ENCODE results near the gene SQSTM1. TPM values are rescaled to one million over a fixed set of nuclear protein-coding genes. Genes with fewer than 3 reads are reported as not detected.
A peak's percentile ranks its signal among the peaks of the same experiment; 100 is the strongest.

Gene SQSTM1
- total and polyA plus RNA-seq, 3 experiments from 2014 or later, result 158 to 212 (median 179) TPM

DNA sequence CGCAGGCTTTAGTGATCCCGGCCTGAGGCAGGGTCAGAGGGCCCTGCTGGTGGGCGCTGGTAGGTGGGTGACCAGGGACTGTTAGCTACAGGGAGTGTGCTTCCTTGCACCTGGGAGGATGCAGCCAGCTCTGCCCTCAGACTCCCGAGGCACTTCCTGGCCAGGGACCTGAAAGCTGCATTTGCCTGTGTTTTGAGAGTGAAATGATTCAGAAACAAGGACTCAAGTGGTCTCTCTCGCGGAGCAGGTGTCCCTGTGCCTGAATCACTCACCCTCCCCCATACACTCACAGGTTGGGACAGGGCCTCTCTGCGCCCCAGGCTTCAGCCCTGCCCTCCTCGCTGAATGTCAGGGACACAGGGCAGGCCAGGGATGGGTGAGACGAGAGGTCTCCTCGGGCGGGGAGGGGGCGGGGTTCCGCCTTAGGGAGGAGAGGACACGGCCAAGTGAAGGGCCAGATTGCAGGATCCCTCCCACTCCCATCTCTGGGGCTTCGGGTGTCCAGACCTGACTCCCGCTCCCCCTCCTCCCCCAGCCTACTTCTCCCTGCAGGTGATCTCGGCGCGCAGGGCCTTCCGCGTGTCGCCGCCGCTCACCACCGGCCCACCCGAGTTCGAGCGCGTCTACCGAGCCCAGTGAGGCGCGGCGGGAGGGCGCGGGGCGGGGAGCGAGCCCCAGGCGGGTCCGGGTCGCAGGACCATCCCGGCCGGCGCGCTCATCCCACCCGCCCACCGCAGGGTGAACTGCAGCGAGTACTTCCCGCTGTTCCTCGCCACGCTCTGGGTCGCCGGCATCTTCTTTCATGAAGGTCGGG, 25.4 kb upstream of the SQSTM1 start:
- CTCF ChIA-PET, result interaction anchor here (1.0 to 5.9 kb wide), 10 partner anchors 9 to 93 kb away, joined by 3 to 61 read pairs (median 6); partner anchors contain the start of gene MAML1
- Histone ChIP-seq H3K4me3 (ENCODE audit: low read length) (peak overlapping the region; percentile 47), H3K27ac (ENCODE audit: low read depth, low read length) (no peak overlapping the region), H3K4me1 (ENCODE audit: insufficient read depth, low read length) (peaks cover 28% of the 10 kb centered on the region), H3K36me3 (ENCODE audit: insufficient read depth, low read length) (peaks cover 9% of the 10 kb centered on the region), H3K27me3 (ENCODE audit: insufficient read depth, low read length, poor library complexity, severe bottlenecking) (no peaks in the 10 kb centered on the region), H3K9me3 (ENCODE audit: low read length) (no peaks in the 10 kb centered on the region)
- H3K36me3 Mint-ChIP-seq, result peaks cover 0 to 29% (median 3%) of the 10 kb centered on the region in 3 donors
- DNase-seq, result no peak
- no peaks in the 10 kb centered on the region for H3K9me3 Mint-ChIP-seq
- no peaks in the 10 kb centered on the region for H3K27me3 Mint-ChIP-seq
- peak overlapping the region in 5 of 8 donors; percentile 52 to 92 (median 60) for H3K27ac Mint-ChIP-seq
- POLR2A ChIA-PET, result interaction anchor here (0.8 to 1.9 kb wide), 7 partner anchors 11 to 172 kb away, joined by 3 to 8 read pairs (median 4); partner anchors contain the start of genes HNRNPH1, MAML1 and MGAT4B
- H3K4me3 Mint-ChIP-seq, result peak overlapping the region; percentile 37 to 87 (median 61)
- H3K4me1 Mint-ChIP-seq, result peaks cover 27 to 39% (median 28%) of the 10 kb centered on the region in 3 donors

- peak overlapping the region; percentile 50 to 82 (median 67) for H3K4me3 Mint-ChIP-seq
- peaks cover 9% of the 10 kb centered on the region for H3K36me3 ChIP-seq (ENCODE audit: insufficient read depth, low read length)
- no peaks in the 10 kb centered on the region for H3K27me3 ChIP-seq (ENCODE audit: insufficient read depth, low read length, poor library complexity, severe bottlenecking)
- POLR2A ChIA-PET, result interaction anchor here (0.8 to 1.9 kb wide), 6 partner anchors 10 to 173 kb away, joined by 3 to 8 read pairs (median 4); partner anchors contain the start of genes HNRNPH1 and MGAT4B
- CTCF ChIA-PET, result interaction anchor here (1.0 to 5.9 kb wide), 15 partner anchors 9 to 118 kb away, joined by 3 to 61 read pairs (median 4); partner anchors contain the start of gene MAML1
- peak overlapping the region; percentile 47 for H3K4me3 ChIP-seq (ENCODE audit: low read length)
- H3K9me3 Mint-ChIP-seq, result no peaks in the 10 kb centered on the region
- no peaks in the 10 kb centered on the region for H3K9me3 ChIP-seq (ENCODE audit: low read length)
- H3K27ac ChIP-seq (ENCODE audit: low read depth, low read length), result no peak overlapping the region
- peaks cover 0 to 32% (median 3%) of the 10 kb centered on the region in 3 donors for H3K36me3 Mint-ChIP-seq
- peaks cover 27 to 39% (median 28%) of the 10 kb centered on the region in 3 donors for H3K4me1 Mint-ChIP-seq
- DNase-seq, result peak; percentile 56 to 73 (median 63)
- H3K4me1 ChIP-seq (ENCODE audit: insufficient read depth, low read length), result peaks cover 28% of the 10 kb centered on the region
- H3K27me3 Mint-ChIP-seq, result no peaks in the 10 kb centered on the region
- H3K27ac Mint-ChIP-seq, result peak overlapping the region in 6 of 8 donors; percentile 50 to 96 (median 67)
These were observed 24.6 kb upstream of the SQSTM1 start for GRCh38 chr5:179795863-179796833.

GRCh38 chr5:179796877-179797608, 23.7 kb upstream of the SQSTM1 start:
- peak overlapping the region; percentile 50 to 82 (median 67) for H3K4me3 Mint-ChIP-seq
- Histone ChIP-seq H3K36me3 (ENCODE audit: insufficient read depth, low read length) (peaks cover 9% of the 10 kb centered on the region), H3K27ac (ENCODE audit: low read depth, low read length) (no peak overlapping the region), H3K4me3 (ENCODE audit: low read length) (no peak overlapping the region), H3K27me3 (ENCODE audit: insufficient read depth, low read length, poor library complexity, severe bottlenecking) (no peaks in the 10 kb centered on the region), H3K9me3 (ENCODE audit: low read length) (no peaks in the 10 kb centered on the region), H3K4me1 (ENCODE audit: insufficient read depth, low read length) (peaks cover 30% of the 10 kb centered on the region)
- peaks cover 3 to 37% (median 5%) of the 10 kb centered on the region in 3 donors for H3K36me3 Mint-ChIP-seq
- no peaks in the 10 kb centered on the region for H3K27me3 Mint-ChIP-seq
- ChIA-PET POLR2A (interaction anchor here (0.9 to 1.2 kb wide), 3 partner anchors 9 to 25 kb away, joined by 3 to 8 read pairs (median 5); no protein-coding TSS in a partner anchor), CTCF (interaction anchor here (0.6 to 5.9 kb wide), 16 partner anchors 9 to 127 kb away, joined by 3 to 61 read pairs (median 4); partner anchors contain the start of gene MAML1)
- no peaks in the 10 kb centered on the region for H3K9me3 Mint-ChIP-seq
- no peak for DNase-seq
- peak overlapping the region in 6 of 8 donors; percentile 27 to 96 (median 67) for H3K27ac Mint-ChIP-seq
- H3K4me1 Mint-ChIP-seq, result peaks cover 30 to 44% (median 33%) of the 10 kb centered on the region in 3 donors

DNA sequence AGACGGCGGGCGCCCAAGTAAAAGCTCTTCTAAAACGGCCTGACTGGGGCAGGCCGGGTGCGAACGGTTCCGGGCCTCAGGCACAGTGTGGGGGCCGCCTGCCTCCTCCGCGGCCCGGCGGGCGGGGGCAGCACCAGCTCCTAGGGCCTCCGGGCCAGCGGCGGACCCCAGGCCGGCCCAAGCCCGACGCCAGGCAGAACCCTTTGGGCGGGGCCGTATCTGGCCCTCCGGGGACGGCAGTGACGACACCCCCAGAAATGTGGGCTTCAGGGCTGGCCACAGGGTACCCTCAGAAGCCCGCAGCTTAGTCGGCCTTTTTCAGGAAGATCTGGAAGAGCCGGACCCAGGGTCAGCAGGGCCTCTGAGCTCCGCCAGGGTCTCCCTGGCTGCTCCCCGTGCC, 23.0 kb upstream of the SQSTM1 start:
- POLR2A ChIA-PET, result interaction anchor here (1.2 kb wide), 2 partner anchors 8 to 17 kb away, joined by 3 to 5 read pairs; no protein-coding TSS in a partner anchor
- no peak overlapping the region for H3K4me3 ChIP-seq (ENCODE audit: low read length)
- H3K4me1 Mint-ChIP-seq, result peaks cover 29 to 41% (median 36%) of the 10 kb centered on the region in 3 donors
- peaks cover 3 to 37% (median 5%) of the 10 kb centered on the region in 3 donors for H3K36me3 Mint-ChIP-seq
- H3K4me1 ChIP-seq (ENCODE audit: insufficient read depth, low read length), result peaks cover 35% of the 10 kb centered on the region
- H3K36me3 ChIP-seq (ENCODE audit: insufficient read depth, low read length), result peaks cover 9% of the 10 kb centered on the region
- H3K4me3 Mint-ChIP-seq, result peak overlapping the region in 3 of 7 donors; percentile 10 to 81 (median 67)
- CTCF ChIA-PET, result interaction anchor here (0.6 to 5.9 kb wide), 8 partner anchors 8 to 128 kb away, joined by 3 to 61 read pairs (median 3); no protein-coding TSS in a partner anchor
- no peak overlapping the region for H3K27ac ChIP-seq (ENCODE audit: low read depth, low read length)
- H3K27me3 ChIP-seq (ENCODE audit: insufficient read depth, low read length, poor library complexity, severe bottlenecking), result no peaks in the 10 kb centered on the region
- H3K9me3 ChIP-seq (ENCODE audit: low read length), result no peaks in the 10 kb centered on the region
- H3K27me3 Mint-ChIP-seq, result no peaks in the 10 kb centered on the region
- H3K9me3 Mint-ChIP-seq, result no peaks in the 10 kb centered on the region
- no peak for DNase-seq
- H3K27ac Mint-ChIP-seq, result peak overlapping the region in 1 of 8 donors; percentile 79

- Mint-ChIP-seq H3K36me3 (peaks cover 3 to 37% (median 5%) of the 10 kb centered on the region in 3 donors), H3K9me3 (no peaks in the 10 kb centered on the region), H3K4me3 (no peak overlapping the region), H3K27ac (no peak overlapping the region), H3K4me1 (peaks cover 28 to 40% (median 34%) of the 10 kb centered on the region in 3 donors), H3K27me3 (no peaks in the 10 kb centered on the region)
- no peak for DNase-seq
- H3K9me3 ChIP-seq (ENCODE audit: low read length), result no peaks in the 10 kb centered on the region
- H3K4me3 ChIP-seq (ENCODE audit: low read length), result no peak overlapping the region
- CTCF ChIA-PET, result interaction anchor here (1.3 to 5.9 kb wide), 3 partner anchors 33 to 128 kb away, joined by 3 to 61 read pairs (median 4); no protein-coding TSS in a partner anchor
- H3K27me3 ChIP-seq (ENCODE audit: insufficient read depth, low read length, poor library complexity, severe bottlenecking), result no peaks in the 10 kb centered on the region
- POLR2A ChIA-PET, result interaction anchor here (1.2 kb wide), 1 partner anchor 16 kb away, joined by 3 read pairs; no protein-coding TSS in a partner anchor
- peaks cover 39% of the 10 kb centered on the region for H3K4me1 ChIP-seq (ENCODE audit: insufficient read depth, low read length)
- H3K27ac ChIP-seq (ENCODE audit: low read depth, low read length), result no peak overlapping the region
- peaks cover 9% of the 10 kb centered on the region for H3K36me3 ChIP-seq (ENCODE audit: insufficient read depth, low read length)
These were observed 22.4 kb upstream of the SQSTM1 start for GRCh38 chr5:179798144-179798770.

DNA sequence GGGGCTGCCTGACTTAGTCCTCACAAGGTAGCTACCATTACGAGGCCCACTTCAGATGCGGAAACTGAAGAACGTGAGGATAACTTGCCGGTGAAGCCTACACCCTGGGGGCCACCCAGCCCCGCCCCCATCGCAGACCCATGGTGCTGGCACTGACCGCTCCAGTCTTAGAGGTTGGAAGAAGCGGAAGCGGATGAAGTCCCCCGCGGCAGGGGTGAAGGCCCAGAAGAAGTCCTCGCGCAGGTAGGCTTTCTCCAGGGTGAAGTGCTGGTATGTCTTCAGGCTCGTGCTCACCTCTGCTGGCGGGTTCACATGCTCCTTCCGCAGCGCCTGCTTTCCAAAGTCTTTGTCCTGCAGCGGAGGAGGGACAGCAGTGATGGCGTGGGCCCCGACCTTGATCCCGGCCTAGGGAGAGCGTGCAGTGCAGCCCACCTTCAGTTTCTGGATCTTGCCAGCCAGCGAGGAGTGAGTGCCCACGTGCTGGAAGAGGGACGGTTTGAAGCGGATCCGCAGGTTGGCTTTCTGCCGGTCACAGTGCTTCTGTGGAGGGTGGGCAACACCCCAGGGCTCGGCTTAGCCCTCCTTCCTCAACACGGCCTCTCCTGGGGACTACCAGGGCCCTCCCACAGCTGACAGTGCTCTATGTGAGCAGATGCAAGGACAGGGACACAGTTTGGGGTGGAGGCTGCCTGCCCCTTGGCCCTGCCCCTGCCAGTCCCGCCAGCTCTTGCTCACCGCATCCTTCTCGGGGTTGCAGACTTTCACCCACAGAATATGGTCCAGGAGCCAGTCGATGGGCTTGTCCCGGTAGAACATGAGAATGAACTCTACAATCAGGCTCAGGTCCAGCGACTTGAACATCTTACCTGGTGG, 21.7 kb upstream of the SQSTM1 start:
- Mint-ChIP-seq H3K9me3 (no peaks in the 10 kb centered on the region), H3K4me3 (peak overlapping the region in 2 of 7 donors; percentile 19 to 57), H3K27me3 (no peaks in the 10 kb centered on the region), H3K4me1 (peaks cover 27 to 39% (median 31%) of the 10 kb centered on the region in 3 donors), H3K27ac (peak overlapping the region in 1 of 8 donors; percentile 29), H3K36me3 (peaks cover 3 to 37% (median 5%) of the 10 kb centered on the region in 3 donors)
- DNase-seq, result peak in 1 of 5 donors; percentile 47
- Histone ChIP-seq H3K27ac (ENCODE audit: low read depth, low read length) (no peak overlapping the region), H3K9me3 (ENCODE audit: low read length) (no peaks in the 10 kb centered on the region), H3K36me3 (ENCODE audit: insufficient read depth, low read length) (peaks cover 9% of the 10 kb centered on the region), H3K27me3 (ENCODE audit: insufficient read depth, low read length, poor library complexity, severe bottlenecking) (no peaks in the 10 kb centered on the region), H3K4me3 (ENCODE audit: low read length) (no peak overlapping the region), H3K4me1 (ENCODE audit: insufficient read depth, low read length) (peaks cover 38% of the 10 kb centered on the region)
- ChIA-PET CTCF (interaction anchor here (5.9 kb wide), 1 partner anchor 34 kb away, joined by 61 read pairs; no protein-coding TSS in a partner anchor), POLR2A (no interaction called here)

Data from CD8-positive, alpha-beta memory T cell (primary cell).